B cell (primary cell): ENCODE data around the gene SHC4.

Experiments used
- CTCF ChIP-seq: fragments of 200-600 bp; IDR thresholded peaks from one replicate; pipeline ENCODE4 v1.8.0; 2022; ENCODE audit warnings: antibody characterized with exemption, mild to moderate bottlenecking
- EZH2 ChIP-seq: IDR thresholded peaks from 2 replicates; pipeline ENCODE4 v1.6.1; 2012; ENCODE audit warnings: borderline replicate concordance, low read depth, mild to moderate bottlenecking, moderate library complexity, low read length; ENCODE audit not compliant: insufficient read depth, poor library complexity, severe bottlenecking

- TF ChIP-seq CTCF: no peak
- no peak for TF ChIP-seq EZH2
Observed at GRCh38 chr15:48941904-48942303, 21.8 kb downstream of the SHC4 start.
